HepG2 (cell line): ENCODE measurements around the gene NPS.

Experiments
- AKNA ChIP-seq: sonication (generic); formaldehyde crosslinking; IDR thresholded peaks from 2 replicates; pipeline ENCODE4 v1.4.0; 2020; ENCODE audit warnings: missing genetic modification reagents, borderline replicate concordance
- ATF1 ChIP-seq: IDR thresholded peaks from 2 replicates; pipeline ENCODE4 v1.6.1; 2016; ENCODE audit warnings: mild to moderate bottlenecking, control low read depth
- HMG20B ChIP-seq: conservative IDR thresholded peaks from 2 replicates; pipeline ENCODE4 v1.6.1; 2016; ENCODE audit warnings: missing genetic modification reagents, missing compliant biosample characterization
- YY1 ChIP-seq: IDR thresholded peaks from 2 replicates; pipeline ENCODE4 v1.6.1; 2011; ENCODE audit warnings: low read length, low read depth, moderate library complexity, mild to moderate bottlenecking; ENCODE audit not compliant: insufficient read depth, insufficient replicate concordance
- ZBTB14 ChIP-seq: sonication (generic); formaldehyde crosslinking; IDR thresholded peaks from 2 replicates; pipeline ENCODE4 v1.4.0; 2020; ENCODE audit warnings: missing genetic modification reagents

- TF ChIP-seq HMG20B (no peak), ATF1 (CRISPR knock-in tag) (no peak), ZBTB14 (CRISPR knock-in tag) (no peak), YY1 (no peak), AKNA (CRISPR knock-in tag) (no peak)
Observed at GRCh38 chr10:127537924-127538323, 11.2 kb upstream of the NPS start.
